Left cardiac atrium (tissue), 2 donors: ENCODE measurements around the gene KDM5B. TPM values are rescaled to one million over a fixed set of nuclear protein-coding genes. Genes with fewer than 3 reads are reported as not detected.

ENCODE experiments used
- total RNA-seq, 2 donors: library from RNA; stranded (reverse); fragmentation: NEBNext Ultra II Directional; extraction: Animal tissue kit (Norgen Biotek cat#: 25700); gene quantifications; one replicate each; pipeline ENCODE4 v1.2.1, GENCODE V29; 2021
- donor health status: DM: no; HTN: yes; CAD: no; lungs with severe emphysema.
- donor health status: DM: yes; HTN: yes; CAD: no.

Gene KDM5B
- total RNA-seq, 2 donors from 2014 or later = 16.6 to 18.0 TPM

Other genes starting within 250 kb of the KDM5B start
- gene SYT2, start 98.0 kb downstream of the KDM5B start, total RNA-seq = not detected
- gene PCAT6, start 2.5 kb upstream of the KDM5B start, total RNA-seq = 1 to 10 TPM; 1.2 to 1.7 TPM
- gene RABIF, start 80.7 kb upstream of the KDM5B start, total RNA-seq = 1 to 10 TPM; 5.7 to 6.2 TPM
- gene KLHL12, start 118.8 kb upstream of the KDM5B start, total RNA-seq = 10 to 100 TPM; 18.0 to 20.1 TPM
- 10 to 100 TPM; 82.3 to 98.4 TPM for gene ADIPOR1, start 149.9 kb upstream of the KDM5B start, total RNA-seq
- gene CYB5R1, start 158.8 kb upstream of the KDM5B start, total RNA-seq = 100 to 1,000 TPM in 1 of 2 donors, 10 to 100 TPM in 1; 69.9 to 100 TPM
- gene TMEM183A, start 199.0 kb upstream of the KDM5B start, total RNA-seq = 10 to 100 TPM; 25.1 to 31.8 TPM
- 10 to 100 TPM; 16.0 to 16.3 TPM for gene PPFIA4, start 218.1 kb upstream of the KDM5B start, total RNA-seq